ENCODE measurements around the gene NTRK3. TPM values are rescaled to one million over a fixed set of nuclear protein-coding genes. Genes with fewer than 3 reads are reported as not detected.

Gene NTRK3
- total and polyA plus RNA-seq, 2 of the 13 experiments (the other 11 are each of a cell fraction or from before 2014, with no cell fraction given), result not detected

DNA sequence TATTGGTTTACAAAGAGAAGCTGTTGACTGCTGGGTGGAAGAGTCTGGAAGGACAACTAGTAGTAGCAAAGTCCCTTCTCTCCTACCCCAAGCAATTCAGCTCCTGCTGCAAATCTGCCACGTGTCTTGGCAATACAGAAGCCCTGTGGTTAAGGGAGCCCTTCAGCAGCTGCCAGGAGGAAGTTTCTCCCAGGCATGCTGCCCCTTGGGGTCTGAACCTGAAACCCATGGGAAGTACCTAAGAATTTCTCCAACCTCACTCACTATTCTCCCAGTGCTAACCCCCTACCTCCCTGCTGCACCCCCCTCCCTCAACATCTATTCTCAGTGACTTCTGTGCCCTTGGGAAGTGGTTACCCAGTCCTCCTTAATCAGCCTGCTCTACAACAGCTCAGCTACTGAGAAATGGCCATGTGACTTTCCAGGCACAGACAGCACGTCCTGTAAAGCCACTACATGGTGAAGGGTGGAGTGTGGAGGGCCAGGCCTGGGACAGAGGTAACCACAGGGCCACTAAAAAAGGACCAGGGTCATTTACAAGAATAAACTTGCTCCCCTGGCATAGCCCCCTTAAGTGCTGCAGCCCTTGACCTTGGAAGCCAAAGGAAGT, 316.6 kb downstream of the NTRK3 start:
- FAIRE-seq (no peak), DNase-seq (ENCODE audit: low spot score) (no peak), ATAC-seq (no peak)
- Histone ChIP-seq H3K4me1 (ENCODE audit: insufficient read depth, low read length) (no peaks in the 10 kb centered on the region), H3K27me3 (ENCODE audit: control insufficient read depth in 1 of 2, insufficient read depth in 2 of 2, low read length in 2 of 2) (no peaks in the 10 kb centered on the region; a peak in 1 of 5 replicates), H3K4me2 (ENCODE audit: low read depth, low read length) (no peak overlapping the region), H4K20me1 (ENCODE audit: insufficient read depth, low read length) (no peaks in the 10 kb centered on the region), H3K4me3 (replicated peaks in 1 of 3; ENCODE audit: insufficient read depth in 1 of 3, low read depth in 2 of 3, low read length in 3 of 3) (no peak overlapping the region), H3K9me3 (ENCODE audit: low read length) (peaks cover 4% of the 10 kb centered on the region; the same call in 1 of the 2 replicates), H3K27ac (ENCODE audit: extremely low read length, insufficient read depth, low read length) (no peak overlapping the region), H2AFZ (ENCODE audit: low read length) (no peak overlapping the region), H3K79me2 (ENCODE audit: insufficient read depth, low read length) (no peaks in the 10 kb centered on the region), H3K9ac (ENCODE audit: insufficient read depth, low read depth, low read length) (no peak overlapping the region), H3K36me3 (replicated peaks in 1 of 2; ENCODE audit: control insufficient read depth in 1 of 2, insufficient read depth in 2 of 2, low read length in 2 of 2) (no peaks in the 10 kb centered on the region)
- intact Hi-C loops (cut with micrococcal nuclease; ENCODE audit: unreplicated experiment), result no loop called here
- in situ Hi-C loops (cut with HindIII; ENCODE audit: extremely low pct_ligation_motif_present, low pct_unique_long_range_greater_than_20kb), result no loop called here
- CTCF ChIA-PET (ENCODE audit: low intra/inter-chr PET ratio, low total read pairs), result no interaction called here
- BruUV-seq (replicated peaks), result no TSS peak
- POLR2A ChIA-PET, result no interaction called here
- 0% methylated on average over 1 of the region's 2 CpGs for WGBS (ENCODE audit: low lambda C conversion rate)
- TF ChIP-seq NFYB (CRISPR knock-in tag; IDR thresholded peaks at IDR 0.05), result no peak
- no peak for TF ChIP-seq ZMYM3 (CRISPR knock-in tag; IDR thresholded peaks at IDR 0.05)
- no peak for TF ChIP-seq RBM22 (optimal IDR thresholded peaks at IDR 0.05; ENCODE audit: low read length)
- TF ChIP-seq SALL1 (CRISPR knock-in tag; IDR thresholded peaks at IDR 0.05), result no peak
- no peak for TF ChIP-seq ZNF234 (CRISPR knock-in tag; conservative IDR thresholded peaks at IDR 0.05)
- no peak for TF ChIP-seq JUN (CRISPR knock-in tag; IDR thresholded peaks at IDR 0.05)
- no peak for TF ChIP-seq MED8 (CRISPR knock-in tag; IDR thresholded peaks at IDR 0.05; ENCODE audit: insufficient replicate concordance)
- TF ChIP-seq CEBPG (CRISPR knock-in tag; IDR thresholded peaks at IDR 0.05), result no peak
- TF ChIP-seq ZNF543 (CRISPR knock-in tag; IDR thresholded peaks at IDR 0.05), result no peak
- TF ChIP-seq ZNF510 (CRISPR knock-in tag; IDR thresholded peaks at IDR 0.05; ENCODE audit: low read depth), result no peak
- TF ChIP-seq ZBTB7A (CRISPR knock-in tag; IDR thresholded peaks at IDR 0.05), result no peak
- TF ChIP-seq, protein P1, sequence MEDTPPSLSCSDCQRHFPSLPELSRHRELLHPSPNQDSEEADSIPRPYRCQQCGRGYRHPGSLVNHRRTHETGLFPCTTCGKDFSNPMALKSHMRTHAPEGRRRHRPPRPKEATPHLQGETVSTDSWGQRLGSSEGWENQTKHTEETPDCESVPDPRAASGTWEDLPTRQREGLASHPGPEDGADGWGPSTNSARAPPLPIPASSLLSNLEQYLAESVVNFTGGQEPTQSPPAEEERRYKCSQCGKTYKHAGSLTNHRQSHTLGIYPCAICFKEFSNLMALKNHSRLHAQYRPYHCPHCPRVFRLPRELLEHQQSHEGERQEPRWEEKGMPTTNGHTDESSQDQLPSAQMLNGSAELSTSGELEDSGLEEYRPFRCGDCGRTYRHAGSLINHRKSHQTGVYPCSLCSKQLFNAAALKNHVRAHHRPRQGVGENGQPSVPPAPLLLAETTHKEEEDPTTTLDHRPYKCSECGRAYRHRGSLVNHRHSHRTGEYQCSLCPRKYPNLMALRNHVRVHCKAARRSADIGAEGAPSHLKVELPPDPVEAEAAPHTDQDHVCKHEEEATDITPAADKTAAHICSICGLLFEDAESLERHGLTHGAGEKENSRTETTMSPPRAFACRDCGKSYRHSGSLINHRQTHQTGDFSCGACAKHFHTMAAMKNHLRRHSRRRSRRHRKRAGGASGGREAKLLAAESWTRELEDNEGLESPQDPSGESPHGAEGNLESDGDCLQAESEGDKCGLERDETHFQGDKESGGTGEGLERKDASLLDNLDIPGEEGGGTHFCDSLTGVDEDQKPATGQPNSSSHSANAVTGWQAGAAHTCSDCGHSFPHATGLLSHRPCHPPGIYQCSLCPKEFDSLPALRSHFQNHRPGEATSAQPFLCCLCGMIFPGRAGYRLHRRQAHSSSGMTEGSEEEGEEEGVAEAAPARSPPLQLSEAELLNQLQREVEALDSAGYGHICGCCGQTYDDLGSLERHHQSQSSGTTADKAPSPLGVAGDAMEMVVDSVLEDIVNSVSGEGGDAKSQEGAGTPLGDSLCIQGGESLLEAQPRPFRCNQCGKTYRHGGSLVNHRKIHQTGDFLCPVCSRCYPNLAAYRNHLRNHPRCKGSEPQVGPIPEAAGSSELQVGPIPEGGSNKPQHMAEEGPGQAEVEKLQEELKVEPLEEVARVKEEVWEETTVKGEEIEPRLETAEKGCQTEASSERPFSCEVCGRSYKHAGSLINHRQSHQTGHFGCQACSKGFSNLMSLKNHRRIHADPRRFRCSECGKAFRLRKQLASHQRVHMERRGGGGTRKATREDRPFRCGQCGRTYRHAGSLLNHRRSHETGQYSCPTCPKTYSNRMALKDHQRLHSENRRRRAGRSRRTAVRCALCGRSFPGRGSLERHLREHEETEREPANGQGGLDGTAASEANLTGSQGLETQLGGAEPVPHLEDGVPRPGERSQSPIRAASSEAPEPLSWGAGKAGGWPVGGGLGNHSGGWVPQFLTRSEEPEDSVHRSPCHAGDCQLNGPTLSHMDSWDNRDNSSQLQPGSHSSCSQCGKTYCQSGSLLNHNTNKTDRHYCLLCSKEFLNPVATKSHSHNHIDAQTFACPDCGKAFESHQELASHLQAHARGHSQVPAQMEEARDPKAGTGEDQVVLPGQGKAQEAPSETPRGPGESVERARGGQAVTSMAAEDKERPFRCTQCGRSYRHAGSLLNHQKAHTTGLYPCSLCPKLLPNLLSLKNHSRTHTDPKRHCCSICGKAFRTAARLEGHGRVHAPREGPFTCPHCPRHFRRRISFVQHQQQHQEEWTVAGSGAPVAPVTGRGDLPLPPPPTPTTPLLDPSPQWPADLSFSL (CRISPR knock-in tag; IDR thresholded peaks at IDR 0.05), result no peak
- no peak for TF ChIP-seq HOXA3 (CRISPR knock-in tag; IDR thresholded peaks at IDR 0.05)
- TF ChIP-seq, protein P2, sequence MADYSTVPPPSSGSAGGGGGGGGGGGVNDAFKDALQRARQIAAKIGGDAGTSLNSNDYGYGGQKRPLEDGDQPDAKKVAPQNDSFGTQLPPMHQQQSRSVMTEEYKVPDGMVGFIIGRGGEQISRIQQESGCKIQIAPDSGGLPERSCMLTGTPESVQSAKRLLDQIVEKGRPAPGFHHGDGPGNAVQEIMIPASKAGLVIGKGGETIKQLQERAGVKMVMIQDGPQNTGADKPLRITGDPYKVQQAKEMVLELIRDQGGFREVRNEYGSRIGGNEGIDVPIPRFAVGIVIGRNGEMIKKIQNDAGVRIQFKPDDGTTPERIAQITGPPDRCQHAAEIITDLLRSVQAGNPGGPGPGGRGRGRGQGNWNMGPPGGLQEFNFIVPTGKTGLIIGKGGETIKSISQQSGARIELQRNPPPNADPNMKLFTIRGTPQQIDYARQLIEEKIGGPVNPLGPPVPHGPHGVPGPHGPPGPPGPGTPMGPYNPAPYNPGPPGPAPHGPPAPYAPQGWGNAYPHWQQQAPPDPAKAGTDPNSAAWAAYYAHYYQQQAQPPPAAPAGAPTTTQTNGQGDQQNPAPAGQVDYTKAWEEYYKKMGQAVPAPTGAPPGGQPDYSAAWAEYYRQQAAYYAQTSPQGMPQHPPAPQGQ (CRISPR knock-in tag; IDR thresholded peaks at IDR 0.05; ENCODE audit: borderline replicate concordance), result no peak
- TF ChIP-seq, protein P3, sequence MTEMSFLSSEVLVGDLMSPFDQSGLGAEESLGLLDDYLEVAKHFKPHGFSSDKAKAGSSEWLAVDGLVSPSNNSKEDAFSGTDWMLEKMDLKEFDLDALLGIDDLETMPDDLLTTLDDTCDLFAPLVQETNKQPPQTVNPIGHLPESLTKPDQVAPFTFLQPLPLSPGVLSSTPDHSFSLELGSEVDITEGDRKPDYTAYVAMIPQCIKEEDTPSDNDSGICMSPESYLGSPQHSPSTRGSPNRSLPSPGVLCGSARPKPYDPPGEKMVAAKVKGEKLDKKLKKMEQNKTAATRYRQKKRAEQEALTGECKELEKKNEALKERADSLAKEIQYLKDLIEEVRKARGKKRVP (CRISPR knock-in tag; IDR thresholded peaks at IDR 0.05), result no peak
- TF ChIP-seq MZF1 (CRISPR knock-in tag; IDR thresholded peaks at IDR 0.05; ENCODE audit: borderline replicate concordance), result no peak
- no peak for TF ChIP-seq GABPB1 (CRISPR knock-in tag; IDR thresholded peaks at IDR 0.05)
